Mesodermal cell (in vitro differentiated cells): Measurements from ENCODE around the gene PVALB.

Source experiments
- H3K27ac ChIP-seq: 2 replicates; pipeline ENCODE4 v1.7.0; 2013; ENCODE audit warnings: mild to moderate bottlenecking, low read depth, low read length, moderate library complexity; ENCODE audit not compliant: severe bottlenecking
- H3K36me3 ChIP-seq: 2 replicates; pipeline ENCODE4 v1.7.1; 2013; ENCODE audit warnings: mild to moderate bottlenecking, low read length, moderate library complexity; ENCODE audit not compliant: control insufficient read depth, insufficient read depth
- H3K4me1 ChIP-seq: one replicate; pipeline ENCODE4 v1.7.1; 2013; ENCODE audit warnings: mild to moderate bottlenecking, low read length; ENCODE audit not compliant: insufficient read depth, control insufficient read depth, poor library complexity, severe bottlenecking
- H3K4me3 ChIP-seq: 2 replicates; pipeline ENCODE4 v1.7.0; 2013; ENCODE audit warnings: low read length, control low read depth, mild to moderate bottlenecking; ENCODE audit not compliant: insufficient read depth, poor library complexity, severe bottlenecking; ENCODE audit errors: extremely low read depth
- H3K9me3 ChIP-seq: 2 replicates; pipeline ENCODE4 v1.7.1; 2013; ENCODE audit warnings: mild to moderate bottlenecking, low read length, moderate library complexity; ENCODE audit not compliant: control insufficient read depth
- WGBS, 2 experiments: methylation state at CpG; one replicate each; pipeline ENCODE4 v1.1.5; 2013; ENCODE audit warnings: missing lambda C conversion rate in 2 of 2; ENCODE audit not compliant: insufficient coverage in 2 of 2; 5-methylcytosine and 5-hydroxymethylcytosine counted together

PVALB gene

DNA sequence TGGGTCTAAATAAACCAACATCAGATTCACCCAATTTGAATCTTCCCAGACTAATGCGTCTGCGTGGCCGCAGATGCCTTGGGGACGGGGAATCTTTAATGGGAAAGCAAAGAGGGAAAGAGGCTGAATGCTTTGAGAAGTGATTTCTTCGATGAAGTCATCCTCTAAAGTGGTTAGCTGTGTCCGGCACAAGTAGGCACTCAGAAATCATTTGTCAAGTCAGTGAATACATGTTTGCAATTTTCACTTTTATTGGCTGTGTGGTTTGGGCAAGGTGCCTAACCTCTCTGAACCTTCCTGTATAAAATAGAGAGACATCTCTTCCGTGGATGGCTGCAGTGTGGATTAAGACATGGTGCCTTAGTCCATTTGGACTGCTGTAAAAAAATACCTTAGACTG lies 21.2 kb downstream of the PVALB start:
- Histone ChIP-seq H3K4me1 (peaks cover 5% of the 10 kb centered on the region), H3K4me3 (no peak overlapping the region), H3K27ac (no peak overlapping the region), H3K36me3 (no peaks in the 10 kb centered on the region), H3K9me3 (no peaks in the 10 kb centered on the region)
- 85 to 93% methylated on average over 4 to 6 of the region's 7 CpGs for WGBS, 2 experiments

DNA sequence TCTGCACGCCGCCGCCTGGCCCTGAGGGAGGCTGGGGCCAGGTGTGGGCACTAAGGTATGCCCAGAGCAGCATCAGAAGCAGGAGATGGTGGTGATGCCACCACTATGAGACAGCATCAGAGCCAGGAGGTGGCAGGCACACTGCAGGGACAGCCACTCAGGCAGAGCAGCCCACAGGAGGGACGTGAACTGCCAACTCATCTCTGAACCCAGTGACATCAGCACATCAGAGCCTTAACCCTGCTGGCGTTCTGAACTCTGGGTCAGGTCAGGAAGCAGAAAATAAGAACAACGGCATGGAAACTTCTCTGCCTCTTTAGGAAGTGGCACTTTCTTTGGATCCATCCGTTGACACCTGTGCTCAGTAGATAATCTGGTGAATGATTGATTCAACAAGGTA lies 26.2 kb downstream of the PVALB start:
- WGBS, 2 experiments: 74 to 77% methylated on average over 7 of the region's 7 CpGs
- Histone ChIP-seq H3K4me3 (no peak overlapping the region), H3K4me1 (no peaks in the 10 kb centered on the region), H3K27ac (no peak overlapping the region), H3K9me3 (no peaks in the 10 kb centered on the region), H3K36me3 (no peaks in the 10 kb centered on the region)

DNA sequence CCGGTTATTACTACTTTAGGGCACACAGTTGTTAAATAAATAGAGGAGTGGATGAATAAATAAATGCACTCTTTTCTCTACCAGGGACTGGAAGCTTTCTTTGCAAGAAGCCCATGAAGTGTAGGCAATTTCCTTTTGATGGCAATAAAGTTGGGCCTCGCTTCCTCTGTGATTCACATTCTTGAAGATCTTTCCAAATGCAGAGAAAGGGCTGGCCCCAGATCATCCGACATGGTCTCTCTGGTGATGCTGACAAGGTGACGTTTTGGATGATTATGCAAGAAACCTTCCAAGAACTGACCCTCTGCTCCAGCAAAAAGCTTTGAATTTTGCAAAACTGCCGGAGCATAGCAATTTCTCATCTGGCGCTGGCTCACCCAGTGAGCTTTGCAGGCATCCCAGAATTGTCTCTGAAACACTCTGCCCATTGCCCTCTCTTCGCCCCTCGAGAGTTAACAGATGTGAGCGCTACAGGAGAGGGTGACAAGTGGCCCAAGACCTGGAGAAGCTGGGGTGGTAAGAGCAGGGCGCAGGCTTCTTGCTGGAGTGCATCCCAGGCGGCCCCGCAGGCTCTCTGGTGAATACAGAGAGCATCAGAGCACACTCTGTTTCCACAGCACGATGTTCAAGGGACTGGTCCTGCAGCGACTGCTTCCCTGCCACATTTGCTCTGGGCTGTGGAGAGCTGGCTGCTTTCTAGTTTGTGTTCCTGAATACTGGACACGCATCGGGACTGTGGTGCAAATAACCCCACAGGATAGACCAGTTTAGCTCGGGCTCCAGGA lies 29.4 kb downstream of the PVALB start:
- Histone ChIP-seq H3K36me3 (no peaks in the 10 kb centered on the region), H3K4me1 (no peaks in the 10 kb centered on the region), H3K9me3 (no peaks in the 10 kb centered on the region), H3K4me3 (no peak overlapping the region), H3K27ac (no peak overlapping the region)
- WGBS, 2 experiments: 86 to 92% methylated on average over 13 to 17 of the region's 17 CpGs

DNA sequence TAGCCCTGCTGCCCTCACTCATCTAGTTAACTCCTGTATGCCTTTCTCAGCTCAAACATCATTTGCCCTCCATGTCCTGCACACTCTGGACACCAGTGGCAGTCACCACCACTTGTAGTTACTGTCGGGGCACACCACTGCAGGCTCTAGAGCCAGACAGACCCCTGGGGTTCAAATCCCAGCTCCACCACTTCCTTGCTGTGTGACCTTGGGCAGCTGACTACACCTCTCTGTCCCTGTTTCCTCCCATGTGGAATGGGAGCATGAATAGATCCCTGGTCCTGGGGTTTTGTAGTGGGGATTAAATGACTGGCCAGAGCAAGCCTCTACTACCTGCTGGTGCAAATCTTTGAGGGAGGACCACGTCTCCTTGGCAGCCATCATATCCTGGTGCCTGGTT lies 33.1 kb downstream of the PVALB start:
- no peak overlapping the region for H3K27ac ChIP-seq
- 88 to 91% methylated on average over 2 of the region's 2 CpGs for WGBS, 2 experiments
- H3K36me3 ChIP-seq: no peaks in the 10 kb centered on the region
- no peaks in the 10 kb centered on the region for H3K9me3 ChIP-seq
- H3K4me1 ChIP-seq: peaks cover 6% of the 10 kb centered on the region
- no peak overlapping the region for H3K4me3 ChIP-seq

DNA sequence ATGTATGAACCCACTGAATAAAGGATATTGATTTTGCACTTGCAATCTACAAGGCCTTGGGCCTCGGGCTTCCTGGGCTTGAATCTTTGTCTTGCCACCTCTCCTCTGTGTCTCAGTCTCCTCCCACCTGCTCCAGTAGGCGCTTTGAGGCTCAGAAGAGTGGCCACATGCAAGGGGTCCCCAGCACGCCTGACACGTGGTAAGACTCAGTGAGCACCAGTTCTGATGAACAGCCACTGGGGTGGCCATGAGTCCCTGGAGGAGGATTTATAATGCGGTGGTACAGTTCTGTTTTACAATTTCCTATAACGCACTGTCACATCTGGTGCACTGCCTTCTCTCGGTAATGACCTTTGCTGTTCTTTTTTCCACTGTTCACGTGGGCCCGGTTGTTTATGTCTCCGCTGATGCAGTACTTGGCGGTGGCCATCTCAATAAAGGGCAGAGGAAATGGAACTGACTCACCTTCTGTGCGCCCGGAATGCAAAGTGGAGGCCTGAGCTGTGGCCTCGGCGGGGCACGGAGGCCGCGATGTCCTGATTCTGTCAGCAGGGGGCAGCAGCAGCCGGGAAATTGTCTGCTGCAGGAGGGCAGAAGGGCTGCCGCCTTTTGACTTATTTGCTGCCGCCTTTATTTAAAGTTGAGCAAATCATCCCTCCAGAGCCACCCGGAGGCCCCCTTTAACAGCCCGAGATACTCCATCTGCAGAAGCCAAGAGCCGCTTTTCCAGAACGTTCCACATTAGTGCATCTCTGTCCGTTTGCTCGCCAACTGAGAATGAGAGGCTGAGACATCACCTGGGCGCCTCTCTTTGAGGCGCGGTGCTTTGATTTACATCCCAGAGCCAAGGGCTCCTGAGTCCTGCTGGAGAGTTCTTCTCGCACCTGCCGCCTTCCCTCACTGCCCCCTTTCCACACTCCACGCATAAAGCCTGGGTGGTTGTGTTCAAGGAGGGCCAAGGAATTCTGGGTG lies 34.9 kb downstream of the PVALB start:
- no peak overlapping the region for H3K4me3 ChIP-seq
- peaks cover 17% of the 10 kb centered on the region for H3K9me3 ChIP-seq
- 24 to 34% methylated on average over 25 to 30 of the region's 33 CpGs for WGBS, 2 experiments
- H3K36me3 ChIP-seq: no peaks in the 10 kb centered on the region
- H3K4me1 ChIP-seq: peaks cover 6% of the 10 kb centered on the region
- H3K27ac ChIP-seq: peak overlapping the region; percentile 16

DNA sequence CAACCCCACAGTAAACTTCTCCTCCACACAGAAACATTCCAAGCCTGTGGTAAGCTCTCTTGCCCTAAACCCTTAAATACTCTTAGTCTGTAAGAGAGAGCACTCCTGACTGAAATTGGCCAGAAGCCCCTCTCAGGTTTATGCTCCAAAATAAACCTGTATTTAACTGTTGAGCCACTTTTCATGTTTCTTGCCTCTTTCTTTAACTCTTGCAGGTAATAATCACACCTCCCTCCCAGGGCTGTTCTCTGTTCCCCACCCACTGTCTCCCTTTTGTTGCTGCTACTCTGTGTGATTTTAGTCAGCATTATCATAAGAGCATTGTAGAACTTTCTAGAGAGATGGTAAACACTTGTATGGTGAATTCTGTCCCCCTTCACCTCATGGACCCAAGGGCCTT lies 38.8 kb downstream of the PVALB start:
- peaks cover 18% of the 10 kb centered on the region for H3K9me3 ChIP-seq
- no peak overlapping the region for H3K4me3 ChIP-seq
- H3K36me3 ChIP-seq: no peaks in the 10 kb centered on the region
- H3K4me1 ChIP-seq: peaks cover 9% of the 10 kb centered on the region
- H3K27ac ChIP-seq: no peak overlapping the region

DNA sequence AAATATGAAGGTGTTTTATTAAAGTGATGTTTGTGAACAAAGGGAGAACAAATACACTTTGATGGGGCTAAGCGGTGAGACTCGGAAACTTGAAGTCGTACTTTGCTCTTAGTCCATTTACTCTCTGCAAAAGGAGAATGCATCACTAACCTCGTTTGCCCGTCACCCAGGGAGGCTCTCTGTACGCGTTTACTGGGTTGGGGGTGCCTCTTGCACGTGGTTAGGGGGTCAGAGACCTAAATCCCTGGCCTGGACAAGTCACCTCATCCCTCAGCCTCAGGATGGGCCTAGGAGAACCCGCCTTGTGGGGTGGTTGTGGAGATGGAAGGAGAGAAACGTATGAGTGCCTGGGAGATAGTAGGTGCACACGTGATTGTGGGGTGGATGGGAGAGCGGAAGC lies 40.1 kb downstream of the PVALB start:
- H3K9me3 ChIP-seq: peaks cover 18% of the 10 kb centered on the region

DNA sequence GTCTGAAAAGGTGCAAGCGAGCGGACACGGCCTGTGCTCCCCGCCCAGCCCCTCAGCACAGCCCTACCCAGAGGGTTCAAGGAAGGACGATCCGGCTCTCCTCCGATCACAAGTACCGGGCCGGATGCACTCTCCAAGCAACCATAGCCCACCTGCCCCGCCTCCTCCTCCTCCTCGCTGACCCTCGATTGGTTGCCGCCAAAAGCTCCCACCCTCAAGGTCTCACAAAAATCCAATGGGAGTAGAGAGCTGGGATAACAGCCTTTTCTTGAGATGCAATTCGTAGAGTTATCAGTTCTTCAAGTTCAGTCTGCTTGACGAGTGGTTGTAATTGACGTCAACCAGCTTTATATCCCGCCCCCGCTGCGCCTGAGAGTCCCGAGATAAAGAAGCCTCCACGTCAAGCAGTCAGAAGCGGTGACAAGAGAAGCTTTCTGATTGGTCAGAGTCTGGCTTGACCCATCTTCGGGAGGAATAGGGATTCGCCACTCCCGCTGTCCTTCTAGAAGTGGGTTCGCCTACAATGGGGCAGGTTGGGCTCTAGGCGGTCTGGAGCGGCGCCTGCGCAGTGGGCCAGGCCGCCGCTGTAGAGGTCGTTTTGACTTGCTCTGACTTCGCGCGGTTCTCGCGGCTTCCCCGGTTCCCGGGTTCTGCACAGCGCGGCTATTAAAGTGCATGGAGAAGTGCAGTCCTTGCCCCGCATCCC lies 40.7 kb downstream of the PVALB start, which contains the start of gene IFT27:
Gene IFT27, minus strand, starts transcription at position 156 of the 706 bp plus-strand sequence. CDS start 412 bp downstream, outside the sequence.
- peaks cover 18% of the 10 kb centered on the region for H3K9me3 ChIP-seq
- H3K27ac ChIP-seq: no peak within 1 kb of the TSS
- 1% methylated on average over 17 to 36 of the region's 43 CpGs for WGBS, 2 experiments
- H3K4me1 ChIP-seq: peaks cover 4% of the 10 kb centered on the region
- peaks cover 3% of the 10 kb centered on the region for H3K36me3 ChIP-seq
- H3K4me3 ChIP-seq: peak within 1 kb of the TSS; percentile 63

More for the DNA sequence above, 40.1 kb downstream of the PVALB start:
- Histone ChIP-seq H3K27ac (no peak overlapping the region), H3K4me3 (peak overlapping the region; percentile 17), H3K4me1 (peaks cover 7% of the 10 kb centered on the region), H3K36me3 (peaks cover 2% of the 10 kb centered on the region)
- WGBS, 2 experiments: 82 to 88% methylated on average over 9 of the region's 12 CpGs

DNA sequence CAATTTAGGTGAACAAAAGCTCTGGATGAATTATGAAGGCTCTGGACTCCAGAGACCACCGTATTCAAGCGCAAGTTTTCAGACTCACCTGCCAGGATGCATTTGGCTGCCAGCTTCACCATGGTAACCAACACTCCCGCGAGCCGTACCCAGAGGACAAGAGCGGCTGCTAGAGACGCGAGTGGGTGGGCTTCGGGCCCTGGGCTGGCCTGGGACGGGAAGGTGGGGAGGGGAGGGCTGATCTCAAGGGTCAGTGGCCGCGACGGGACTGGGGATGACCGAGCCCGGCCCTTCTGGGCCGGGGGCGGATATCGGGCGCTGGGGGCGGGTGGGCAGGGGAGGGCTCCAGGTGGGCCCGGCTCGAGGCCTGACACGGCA lies 41.3 kb downstream of the PVALB start:
- Histone ChIP-seq H3K27ac (no peak overlapping the region), H3K9me3 (peaks cover 18% of the 10 kb centered on the region), H3K4me3 (peak overlapping the region; percentile 63), H3K36me3 (peaks cover 3% of the 10 kb centered on the region), H3K4me1 (peaks cover 9% of the 10 kb centered on the region)
- WGBS, 2 experiments: 0 to 2% methylated on average over 7 to 12 of the region's 23 CpGs

DNA sequence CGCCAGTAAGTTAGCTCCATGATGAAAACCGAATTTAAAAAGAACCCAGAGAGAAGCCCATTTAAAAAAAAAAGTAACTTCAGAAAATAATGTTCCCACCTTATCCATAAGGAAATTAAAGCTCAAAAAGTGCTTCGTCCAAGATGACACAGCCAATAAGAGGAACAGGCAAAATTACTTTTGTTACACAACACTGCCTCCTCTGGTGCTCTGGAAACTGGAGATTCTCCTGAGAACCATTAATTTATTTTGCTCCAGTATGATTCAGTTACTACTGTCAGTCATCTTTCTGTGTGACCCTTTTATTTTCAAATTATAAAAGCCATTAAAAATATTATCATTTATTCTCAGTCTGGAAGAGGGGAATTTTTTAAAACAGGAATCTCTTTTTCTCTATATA lies 42.9 kb downstream of the PVALB start:
- H3K4me3 ChIP-seq: no peak overlapping the region
- no peak overlapping the region for H3K27ac ChIP-seq
- H3K4me1 ChIP-seq: peaks cover 12% of the 10 kb centered on the region
- WGBS, 2 experiments: 73 to 100% methylated on average over 2 to 3 of the region's 3 CpGs
- peaks cover 3% of the 10 kb centered on the region for H3K36me3 ChIP-seq
- peaks cover 18% of the 10 kb centered on the region for H3K9me3 ChIP-seq
